ENCODE results near the gene PARP11.

The PARP11 gene

DNA sequence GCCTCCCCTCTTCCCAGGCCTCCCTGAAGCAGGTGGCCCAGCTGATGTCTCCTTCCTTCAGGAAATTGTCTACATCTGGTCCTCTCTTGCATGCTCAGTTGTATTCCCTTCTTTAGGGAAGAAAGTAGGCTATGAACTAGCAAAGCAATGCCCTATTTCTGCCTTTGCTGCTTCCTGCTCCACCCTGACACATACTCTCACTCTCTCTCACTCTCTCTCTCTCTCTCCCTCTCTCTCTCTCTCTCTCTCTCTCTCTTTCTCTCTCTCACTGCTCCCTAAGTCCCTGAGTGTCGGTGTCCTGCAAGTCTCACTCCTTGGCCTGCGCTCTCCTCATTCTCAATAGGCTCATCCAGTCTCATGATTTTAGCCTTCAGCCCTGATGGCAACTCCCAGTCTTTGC lies 19.4 kb upstream of the PARP11 start:
- no peaks in the 10 kb centered on the region for H3K36me3 ChIP-seq (ENCODE audit: insufficient read depth, low read length)
- no peak overlapping the region for H3K4me3 ChIP-seq (ENCODE audit: low read depth in 1 of 2, low read length in 2 of 2)
- no peaks in the 10 kb centered on the region for H3K9me3 ChIP-seq (ENCODE audit: insufficient read depth, low read length, severe bottlenecking)
- peaks cover 16% of the 10 kb centered on the region for H3K4me1 ChIP-seq (ENCODE audit: insufficient read depth, low read length)
- H2AFZ ChIP-seq (ENCODE audit: low read depth, low read length): no peak overlapping the region
- H3K9ac ChIP-seq (ENCODE audit: low read depth, low read length): no peak overlapping the region
- no peaks in the 10 kb centered on the region for H4K20me1 ChIP-seq (ENCODE audit: insufficient read depth, low read length)
- TF ChIP-seq, protein P1, sequence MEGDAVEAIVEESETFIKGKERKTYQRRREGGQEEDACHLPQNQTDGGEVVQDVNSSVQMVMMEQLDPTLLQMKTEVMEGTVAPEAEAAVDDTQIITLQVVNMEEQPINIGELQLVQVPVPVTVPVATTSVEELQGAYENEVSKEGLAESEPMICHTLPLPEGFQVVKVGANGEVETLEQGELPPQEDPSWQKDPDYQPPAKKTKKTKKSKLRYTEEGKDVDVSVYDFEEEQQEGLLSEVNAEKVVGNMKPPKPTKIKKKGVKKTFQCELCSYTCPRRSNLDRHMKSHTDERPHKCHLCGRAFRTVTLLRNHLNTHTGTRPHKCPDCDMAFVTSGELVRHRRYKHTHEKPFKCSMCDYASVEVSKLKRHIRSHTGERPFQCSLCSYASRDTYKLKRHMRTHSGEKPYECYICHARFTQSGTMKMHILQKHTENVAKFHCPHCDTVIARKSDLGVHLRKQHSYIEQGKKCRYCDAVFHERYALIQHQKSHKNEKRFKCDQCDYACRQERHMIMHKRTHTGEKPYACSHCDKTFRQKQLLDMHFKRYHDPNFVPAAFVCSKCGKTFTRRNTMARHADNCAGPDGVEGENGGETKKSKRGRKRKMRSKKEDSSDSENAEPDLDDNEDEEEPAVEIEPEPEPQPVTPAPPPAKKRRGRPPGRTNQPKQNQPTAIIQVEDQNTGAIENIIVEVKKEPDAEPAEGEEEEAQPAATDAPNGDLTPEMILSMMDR (IDR thresholded peaks at IDR 0.05; ENCODE audit: borderline replicate concordance, extremely low read depth, low read length, poor library complexity, severe bottlenecking): no peak
- TF ChIP-seq EZH2 (IDR thresholded peaks at IDR 0.05; ENCODE audit: borderline replicate concordance, low read depth, low read length, severe bottlenecking): no peak
- no peak for ATAC-seq (ENCODE audit: insufficient read depth, low read depth)
- no peaks in the 10 kb centered on the region for H3K79me2 ChIP-seq (ENCODE audit: insufficient read depth, low read length)
- H3K27ac ChIP-seq (ENCODE audit: low read length): no peak overlapping the region
- DNase-seq: no peak
- no peaks in the 10 kb centered on the region for H3K27me3 ChIP-seq (ENCODE audit: insufficient read depth, low read length, poor library complexity)
- H3K4me2 ChIP-seq (ENCODE audit: insufficient read depth, low read length): no peak overlapping the region

DNA sequence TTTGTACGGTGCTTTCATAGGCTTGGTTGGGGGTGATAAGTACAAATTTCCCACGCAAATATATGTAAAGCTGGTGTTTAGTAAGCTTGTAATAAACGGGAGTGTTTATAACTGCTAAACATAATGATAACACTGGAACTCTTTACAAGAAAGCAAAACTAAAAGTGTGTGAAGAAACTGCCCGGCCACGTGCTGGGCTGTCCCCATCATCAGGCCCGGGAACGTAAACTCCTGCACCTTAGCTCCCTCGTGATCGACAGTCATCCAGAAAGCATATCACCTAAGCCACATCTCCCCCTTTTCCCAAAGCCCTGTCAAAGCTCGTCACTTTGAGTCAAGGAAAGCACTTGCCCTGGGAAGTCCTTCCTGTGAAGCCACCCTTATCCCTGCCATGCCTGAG lies 18.0 kb upstream of the PARP11 start:
- no peak overlapping the region for H3K27ac ChIP-seq (ENCODE audit: low read length)
- H3K4me1 ChIP-seq (ENCODE audit: insufficient read depth, low read length): peaks cover 2% of the 10 kb centered on the region; the same call in 1 of the 2 replicates
- no peak for TF ChIP-seq EZH2 (IDR thresholded peaks at IDR 0.05; ENCODE audit: borderline replicate concordance, low read depth, low read length, severe bottlenecking)
- TF ChIP-seq, protein P1 (IDR thresholded peaks at IDR 0.05; ENCODE audit: borderline replicate concordance, extremely low read depth, low read length, poor library complexity, severe bottlenecking): no peak
- no peaks in the 10 kb centered on the region for H4K20me1 ChIP-seq (ENCODE audit: insufficient read depth, low read length)
- no peak overlapping the region for H3K4me3 ChIP-seq (ENCODE audit: low read depth in 1 of 2, low read length in 2 of 2)
- H2AFZ ChIP-seq (ENCODE audit: low read depth, low read length): no peak overlapping the region
- no peaks in the 10 kb centered on the region for H3K9me3 ChIP-seq (ENCODE audit: insufficient read depth, low read length, severe bottlenecking)
- DNase-seq (no peak), ATAC-seq (ENCODE audit: insufficient read depth, low read depth) (no peak)
- H3K4me2 ChIP-seq (ENCODE audit: insufficient read depth, low read length): no peak overlapping the region
- no peaks in the 10 kb centered on the region for H3K27me3 ChIP-seq (ENCODE audit: insufficient read depth, low read length, poor library complexity)
- H3K9ac ChIP-seq (ENCODE audit: low read depth, low read length): no peak overlapping the region
- H3K79me2 ChIP-seq (ENCODE audit: insufficient read depth, low read length): no peaks in the 10 kb centered on the region
- H3K36me3 ChIP-seq (ENCODE audit: insufficient read depth, low read length): no peaks in the 10 kb centered on the region

DNA sequence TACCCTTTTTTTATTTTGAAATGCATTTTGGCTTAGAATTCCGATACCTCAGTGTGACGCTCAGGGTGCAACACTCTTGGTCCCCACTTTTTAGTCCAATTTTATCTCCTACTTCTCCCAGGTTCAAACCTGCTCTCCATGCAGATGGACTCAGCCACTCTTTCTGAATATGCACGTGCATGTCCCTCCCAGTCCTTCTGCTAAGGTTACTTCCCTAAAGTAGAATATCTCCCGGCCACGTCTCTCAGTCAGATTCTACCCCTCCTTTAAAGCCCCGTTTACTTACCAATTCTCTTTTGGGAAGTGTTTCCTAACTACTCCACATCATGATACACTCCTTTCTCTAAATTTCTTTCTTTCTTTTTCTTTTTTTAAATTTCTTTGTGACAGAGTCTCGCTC lies 15.5 kb upstream of the PARP11 start:
- no peak for DNase-seq
- H4K20me1 ChIP-seq (ENCODE audit: insufficient read depth, low read length): no peaks in the 10 kb centered on the region
- no peaks in the 10 kb centered on the region for H3K79me2 ChIP-seq (ENCODE audit: insufficient read depth, low read length)
- no peak overlapping the region for H3K27ac ChIP-seq (ENCODE audit: low read length)
- TF ChIP-seq EZH2 (IDR thresholded peaks at IDR 0.05; ENCODE audit: borderline replicate concordance, low read depth, low read length, severe bottlenecking): no peak
- TF ChIP-seq, protein P1 (IDR thresholded peaks at IDR 0.05; ENCODE audit: borderline replicate concordance, extremely low read depth, low read length, poor library complexity, severe bottlenecking): no peak
- ATAC-seq (ENCODE audit: insufficient read depth, low read depth): no peak
- no peaks in the 10 kb centered on the region for H3K27me3 ChIP-seq (ENCODE audit: insufficient read depth, low read length, poor library complexity)
- H3K36me3 ChIP-seq (ENCODE audit: insufficient read depth, low read length): no peaks in the 10 kb centered on the region
- H3K4me1 ChIP-seq (ENCODE audit: insufficient read depth, low read length): peaks cover 6% of the 10 kb centered on the region; the same call in 1 of the 2 replicates
- H3K4me2 ChIP-seq (ENCODE audit: insufficient read depth, low read length): no peak overlapping the region
- no peak overlapping the region for H3K4me3 ChIP-seq (ENCODE audit: low read depth in 1 of 2, low read length in 2 of 2)
- H3K9me3 ChIP-seq (ENCODE audit: insufficient read depth, low read length, severe bottlenecking): no peaks in the 10 kb centered on the region
- no peak overlapping the region for H2AFZ ChIP-seq (ENCODE audit: low read depth, low read length)
- H3K9ac ChIP-seq (ENCODE audit: low read depth, low read length): no peak overlapping the region

Data from DND-41 (cell line).